ENCODE data around the gene SERGEF.

SERGEF gene

DNA sequence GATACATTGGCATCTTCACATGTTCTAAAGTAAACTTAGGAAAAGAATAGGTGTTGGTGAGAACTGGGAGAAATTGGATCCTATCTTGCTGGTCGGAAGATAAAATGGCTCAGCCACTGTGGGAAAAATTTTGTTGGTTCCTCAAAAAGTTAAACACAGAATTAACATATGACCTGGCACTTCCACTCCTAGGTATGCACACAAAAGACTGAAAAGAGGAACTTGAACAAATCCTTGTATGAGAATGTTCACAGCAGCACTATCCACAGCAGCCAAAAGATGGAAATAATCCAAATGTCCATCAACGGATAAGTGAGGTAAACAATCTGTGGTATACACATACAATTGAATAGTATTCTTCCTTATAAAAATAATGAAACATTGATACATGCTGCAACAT is 38.0 kb upstream of the SERGEF start:
- Histone ChIP-seq H3K27ac (ENCODE audit: poor library complexity, severe bottlenecking) (no peak overlapping the region), H3K4me1 (ENCODE audit: insufficient read depth, poor library complexity, severe bottlenecking) (no peaks in the 10 kb centered on the region), H3K9me3 (ENCODE audit: severe bottlenecking) (no peaks in the 10 kb centered on the region), H3K27me3 (ENCODE audit: insufficient read depth, poor library complexity, severe bottlenecking) (peaks cover 19% of the 10 kb centered on the region), H3K4me3 (ENCODE audit: severe bottlenecking) (no peak overlapping the region), H3K36me3 (ENCODE audit: low read depth) (no peaks in the 10 kb centered on the region)
- ATAC-seq (ENCODE audit: low read depth) (no peak), DNase-seq (ENCODE audit: low spot score) (no peak)
- TF ChIP-seq, protein P1, sequence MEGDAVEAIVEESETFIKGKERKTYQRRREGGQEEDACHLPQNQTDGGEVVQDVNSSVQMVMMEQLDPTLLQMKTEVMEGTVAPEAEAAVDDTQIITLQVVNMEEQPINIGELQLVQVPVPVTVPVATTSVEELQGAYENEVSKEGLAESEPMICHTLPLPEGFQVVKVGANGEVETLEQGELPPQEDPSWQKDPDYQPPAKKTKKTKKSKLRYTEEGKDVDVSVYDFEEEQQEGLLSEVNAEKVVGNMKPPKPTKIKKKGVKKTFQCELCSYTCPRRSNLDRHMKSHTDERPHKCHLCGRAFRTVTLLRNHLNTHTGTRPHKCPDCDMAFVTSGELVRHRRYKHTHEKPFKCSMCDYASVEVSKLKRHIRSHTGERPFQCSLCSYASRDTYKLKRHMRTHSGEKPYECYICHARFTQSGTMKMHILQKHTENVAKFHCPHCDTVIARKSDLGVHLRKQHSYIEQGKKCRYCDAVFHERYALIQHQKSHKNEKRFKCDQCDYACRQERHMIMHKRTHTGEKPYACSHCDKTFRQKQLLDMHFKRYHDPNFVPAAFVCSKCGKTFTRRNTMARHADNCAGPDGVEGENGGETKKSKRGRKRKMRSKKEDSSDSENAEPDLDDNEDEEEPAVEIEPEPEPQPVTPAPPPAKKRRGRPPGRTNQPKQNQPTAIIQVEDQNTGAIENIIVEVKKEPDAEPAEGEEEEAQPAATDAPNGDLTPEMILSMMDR (IDR thresholded peaks at IDR 0.05; ENCODE audit: poor library complexity, severe bottlenecking) = no peak

DNA sequence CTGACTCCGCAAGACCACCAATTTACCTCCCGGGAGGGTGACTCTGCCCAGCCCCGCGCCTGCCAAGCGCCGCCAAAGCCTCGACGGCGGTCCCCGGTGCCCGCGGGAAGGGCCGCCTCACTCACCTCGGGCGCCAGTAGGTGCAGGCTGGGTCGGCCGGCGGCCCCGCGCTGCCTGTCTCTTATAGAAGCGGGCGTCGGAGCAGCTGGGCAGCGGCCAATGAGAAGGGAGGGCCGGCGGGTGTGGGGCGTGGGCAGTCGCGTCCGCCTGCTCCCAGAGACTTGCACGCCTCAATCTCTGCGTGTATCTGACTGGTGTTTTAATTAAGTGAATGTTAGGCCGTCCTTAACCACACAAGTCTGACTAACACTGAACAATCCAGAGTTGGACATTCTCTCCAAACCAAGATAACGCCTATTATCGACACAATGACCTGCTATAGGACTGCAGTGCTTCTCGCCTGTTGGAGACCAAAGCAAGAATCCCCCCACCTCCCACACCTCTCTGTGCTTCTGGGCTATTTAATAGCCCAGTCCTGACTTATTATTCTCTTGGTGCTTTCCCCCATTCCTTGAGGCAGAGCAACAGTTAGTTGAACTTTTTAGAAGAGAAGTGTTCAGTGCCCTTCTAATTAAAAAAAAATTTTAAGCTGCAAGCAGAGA is 33.4 kb upstream of the SERGEF start, which contains the start of gene TPH1:
Gene TPH1 (minus strand): TSS at position 154 of the 662 bp plus-strand sequence. CDS start 5,507 bp downstream, outside the sequence.
- TF ChIP-seq, protein P1 (IDR thresholded peaks at IDR 0.05; ENCODE audit: poor library complexity, severe bottlenecking) = no peak
- peaks cover 46% of the 10 kb centered on the region for H3K27me3 ChIP-seq (ENCODE audit: insufficient read depth, poor library complexity, severe bottlenecking)
- H3K27ac ChIP-seq (ENCODE audit: poor library complexity, severe bottlenecking) = no peak within 1 kb of the TSS
- ATAC-seq (ENCODE audit: low read depth) (peak; percentile 87), DNase-seq (ENCODE audit: low spot score) (no peak)
- H3K36me3 ChIP-seq (ENCODE audit: low read depth) = no peaks in the 10 kb centered on the region
- H3K9me3 ChIP-seq (ENCODE audit: severe bottlenecking) = no peaks in the 10 kb centered on the region
- H3K4me1 ChIP-seq (ENCODE audit: insufficient read depth, poor library complexity, severe bottlenecking) = no peaks in the 10 kb centered on the region
- H3K4me3 ChIP-seq (ENCODE audit: severe bottlenecking) = no peak within 1 kb of the TSS

DNA sequence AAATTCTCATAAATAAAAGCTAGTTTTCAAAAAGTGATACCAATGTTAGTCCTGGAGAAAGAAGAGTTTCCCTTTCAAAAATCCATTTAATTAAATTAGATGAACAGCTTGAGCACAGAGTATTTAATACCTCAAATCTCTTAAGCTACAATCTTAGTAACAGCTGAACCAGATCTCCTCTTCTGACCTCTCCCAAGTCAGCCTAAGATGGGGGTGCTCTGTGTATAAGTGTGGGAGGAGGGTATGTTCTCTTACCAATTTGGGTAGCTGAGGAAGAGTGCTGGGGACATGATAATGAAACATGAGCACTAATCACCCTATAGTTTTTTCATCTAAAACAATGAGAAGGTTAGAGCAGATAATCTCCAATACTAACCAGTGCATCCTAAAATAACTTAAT is 23.6 kb upstream of the SERGEF start:
- Histone ChIP-seq H3K27me3 (ENCODE audit: insufficient read depth, poor library complexity, severe bottlenecking) (no peaks in the 10 kb centered on the region), H3K36me3 (ENCODE audit: low read depth) (no peaks in the 10 kb centered on the region), H3K4me3 (ENCODE audit: severe bottlenecking) (no peak overlapping the region), H3K27ac (ENCODE audit: poor library complexity, severe bottlenecking) (no peak overlapping the region), H3K9me3 (ENCODE audit: severe bottlenecking) (no peaks in the 10 kb centered on the region), H3K4me1 (ENCODE audit: insufficient read depth, poor library complexity, severe bottlenecking) (no peaks in the 10 kb centered on the region)
- DNase-seq (ENCODE audit: low spot score) (no peak), ATAC-seq (ENCODE audit: low read depth) (no peak)
- TF ChIP-seq, protein P1 (IDR thresholded peaks at IDR 0.05; ENCODE audit: poor library complexity, severe bottlenecking) = no peak

- H3K27me3 ChIP-seq (ENCODE audit: insufficient read depth, poor library complexity, severe bottlenecking) = no peaks in the 10 kb centered on the region
- TF ChIP-seq, protein P1 (IDR thresholded peaks at IDR 0.05; ENCODE audit: poor library complexity, severe bottlenecking) = no peak
- ATAC-seq (ENCODE audit: low read depth) = no peak
- no peak overlapping the region for H3K27ac ChIP-seq (ENCODE audit: poor library complexity, severe bottlenecking)
- H3K36me3 ChIP-seq (ENCODE audit: low read depth) = no peaks in the 10 kb centered on the region
- no peak overlapping the region for H3K4me3 ChIP-seq (ENCODE audit: severe bottlenecking)
- H3K9me3 ChIP-seq (ENCODE audit: severe bottlenecking) = no peaks in the 10 kb centered on the region
- no peaks in the 10 kb centered on the region for H3K4me1 ChIP-seq (ENCODE audit: insufficient read depth, poor library complexity, severe bottlenecking)
- DNase-seq (ENCODE audit: low spot score) = no peak
Observed at GRCh38 chr11:18027475-18027874, 14.6 kb upstream of the SERGEF start.

DNA sequence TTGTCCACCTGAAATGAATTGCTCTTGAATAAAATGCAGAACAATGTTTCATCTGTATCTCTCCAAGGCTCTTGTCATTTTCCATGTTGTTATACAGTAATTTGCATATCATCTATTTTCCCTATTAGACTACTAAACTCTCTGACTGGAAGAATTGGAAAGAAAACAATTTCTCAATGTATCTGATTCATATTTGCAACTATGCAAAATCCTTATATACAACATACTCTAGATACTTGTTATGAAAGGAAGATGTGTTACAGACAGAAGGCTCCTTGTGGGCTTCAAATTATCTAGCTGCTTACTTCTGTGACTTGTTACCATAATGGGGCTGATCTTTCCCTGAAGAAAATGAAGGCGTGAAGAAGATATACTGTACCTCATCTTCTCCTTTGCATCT is 9.6 kb upstream of the SERGEF start:
- TF ChIP-seq, protein P1 (IDR thresholded peaks at IDR 0.05; ENCODE audit: poor library complexity, severe bottlenecking) = no peak
- no peaks in the 10 kb centered on the region for H3K27me3 ChIP-seq (ENCODE audit: insufficient read depth, poor library complexity, severe bottlenecking)
- no peaks in the 10 kb centered on the region for H3K36me3 ChIP-seq (ENCODE audit: low read depth)
- DNase-seq (ENCODE audit: low spot score) = no peak
- no peak overlapping the region for H3K4me3 ChIP-seq (ENCODE audit: severe bottlenecking)
- H3K9me3 ChIP-seq (ENCODE audit: severe bottlenecking) = no peaks in the 10 kb centered on the region
- ATAC-seq (ENCODE audit: low read depth) = no peak
- no peaks in the 10 kb centered on the region for H3K4me1 ChIP-seq (ENCODE audit: insufficient read depth, poor library complexity, severe bottlenecking)
- no peak overlapping the region for H3K27ac ChIP-seq (ENCODE audit: poor library complexity, severe bottlenecking)
